Posterior cingulate gyrus (tissue), 11 donors: ENCODE results near the gene ZNF689.

ENCODE experiments used
- DNase-seq, 10 donors: peaks; one replicate each; pipeline versions ENCODE4 v3.0.0 to v3.0.0-alpha.2; 2020 to 2021; ENCODE audit warnings: mixed read lengths in 3 of 10
- intact Hi-C: fragments of 100-400 bp; cut with DNase I; formaldehyde crosslinking; loops from one replicate; pipeline ENCODE4 v1.15.1; 2023

ZNF689 gene

GRCh38 chr16:30569746-30570635 is 40.2 kb downstream of the ZNF689 start:
- peak in 3 of 10 donors; percentile 66 to 77 (median 73) for DNase-seq
- intact Hi-C loops = loop anchor here (5.0 kb wide), 1 partner anchor 82 kb away; the partner anchor contains the start of gene PRR14

GRCh38 chr16:30569281-30569680 is 40.9 kb downstream of the ZNF689 start:
- intact Hi-C loops = no loop called here
- peak in 3 of 10 donors; percentile 9 to 15 (median 14) for DNase-seq

GRCh38 chr16:30567991-30568638 is 42.1 kb downstream of the ZNF689 start:
- intact Hi-C loops = no loop called here
- DNase-seq = peak in 3 of 10 donors; percentile 4 to 24 (median 12)

- intact Hi-C loops = no loop called here
- peak in 3 of 10 donors; percentile 12 to 28 (median 21) for DNase-seq
These were observed 42.8 kb downstream of the ZNF689 start for GRCh38 chr16:30567160-30567990.

- DNase-seq = peak in 1 of 10 donors; percentile 21
- intact Hi-C loops = no loop called here
These were observed 43.7 kb downstream of the ZNF689 start for GRCh38 chr16:30566531-30566930.

GRCh38 chr16:30565984-30566383 is 44.2 kb downstream of the ZNF689 start:
- intact Hi-C loops = no loop called here
- DNase-seq = peak in 2 of 10 donors; percentile 16 to 59

- intact Hi-C loops = no loop called here
- peak in 2 of 10 donors; percentile 30 to 38 for DNase-seq
These were observed 44.7 kb downstream of the ZNF689 start for GRCh38 chr16:30565526-30565925.

GRCh38 chr16:30562021-30562420 is 48.2 kb downstream of the ZNF689 start:
- DNase-seq = peak in 1 of 10 donors; percentile 59

GRCh38 chr16:30561089-30561816 is 48.9 kb downstream of the ZNF689 start:
- peak in 2 of 10 donors; percentile 80 to 86 for DNase-seq

More at GRCh38 chr16:30562021-30562420, 48.2 kb downstream of the ZNF689 start:
- intact Hi-C loops = no loop called here

GRCh38 chr16:30559690-30560089 is 50.5 kb downstream of the ZNF689 start:
- intact Hi-C loops = loop anchor here (2.0 kb wide), 1 partner anchor 33 kb away; the partner anchor contains the start of gene ZNF768
- peak in 1 of 10 donors; percentile 67 for DNase-seq

More at GRCh38 chr16:30561089-30561816, 48.9 kb downstream of the ZNF689 start:
- intact Hi-C loops = no loop called here

GRCh38 chr16:30558789-30559377 is 51.3 kb downstream of the ZNF689 start:
- peak in 1 of 10 donors; percentile 57 for DNase-seq
- intact Hi-C loops = loop anchor here (1.0 to 2.0 kb wide), 3 partner anchors 13 to 32 kb away; partner anchors contain the start of gene ZNF768

- DNase-seq = peak; percentile 98 to 100 (median 98)
- intact Hi-C loops = loop anchor here (1.0 to 2.0 kb wide), 3 partner anchors 14 to 31 kb away; partner anchors contain the start of gene ZNF768
These were observed 52.0 kb downstream of the ZNF689 start, which contains the start of gene ZNF764 for GRCh38 chr16:30557957-30558788. TSS of gene ZNF764 (minus strand) at chr16:30558374. CDS start at chr16:30558182, 192 bp downstream.

- intact Hi-C loops = no loop called here
- peak in 2 of 10 donors; percentile 8 to 82 for DNase-seq
These were observed 52.6 kb downstream of the ZNF689 start for GRCh38 chr16:30557707-30557956.

- peak in 1 of 10 donors; percentile 62 for DNase-seq
- intact Hi-C loops = no loop called here
These were observed 54.1 kb downstream of the ZNF689 start for GRCh38 chr16:30556125-30556473.

GRCh38 chr16:30555315-30556124 is 54.7 kb downstream of the ZNF689 start:
- intact Hi-C loops = no loop called here
- peak in 1 of 10 donors; percentile 70 for DNase-seq

GRCh38 chr16:30554557-30555314 is 55.5 kb downstream of the ZNF689 start:
- intact Hi-C loops = no loop called here

More at GRCh38 chr16:30554557-30555314, 55.5 kb downstream of the ZNF689 start:
- peak in 1 of 10 donors; percentile 27 for DNase-seq
